ENCODE results near the gene KCND3.

DNA sequence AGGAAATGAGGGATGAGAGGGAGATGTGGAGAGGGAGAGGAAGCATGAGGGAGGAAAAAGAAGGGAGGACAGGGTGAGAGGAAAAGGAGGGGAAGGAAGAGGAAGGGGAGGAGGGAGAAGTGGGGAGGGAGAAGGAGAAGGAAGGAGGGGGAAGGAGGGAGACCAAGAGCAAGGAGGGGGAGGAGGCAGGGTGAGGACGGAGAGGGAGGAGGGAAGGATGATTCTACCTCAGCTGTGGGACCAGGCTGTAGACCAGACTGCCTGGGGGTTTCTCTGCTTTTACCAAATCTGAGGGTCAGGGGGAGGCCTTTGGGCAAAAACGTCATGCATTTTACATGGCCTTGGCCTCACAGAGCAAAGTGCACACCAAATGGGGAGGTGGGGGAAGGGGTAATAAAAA lies 94.5 kb downstream of the KCND3 start:
- TF ChIP-seq, protein P1, sequence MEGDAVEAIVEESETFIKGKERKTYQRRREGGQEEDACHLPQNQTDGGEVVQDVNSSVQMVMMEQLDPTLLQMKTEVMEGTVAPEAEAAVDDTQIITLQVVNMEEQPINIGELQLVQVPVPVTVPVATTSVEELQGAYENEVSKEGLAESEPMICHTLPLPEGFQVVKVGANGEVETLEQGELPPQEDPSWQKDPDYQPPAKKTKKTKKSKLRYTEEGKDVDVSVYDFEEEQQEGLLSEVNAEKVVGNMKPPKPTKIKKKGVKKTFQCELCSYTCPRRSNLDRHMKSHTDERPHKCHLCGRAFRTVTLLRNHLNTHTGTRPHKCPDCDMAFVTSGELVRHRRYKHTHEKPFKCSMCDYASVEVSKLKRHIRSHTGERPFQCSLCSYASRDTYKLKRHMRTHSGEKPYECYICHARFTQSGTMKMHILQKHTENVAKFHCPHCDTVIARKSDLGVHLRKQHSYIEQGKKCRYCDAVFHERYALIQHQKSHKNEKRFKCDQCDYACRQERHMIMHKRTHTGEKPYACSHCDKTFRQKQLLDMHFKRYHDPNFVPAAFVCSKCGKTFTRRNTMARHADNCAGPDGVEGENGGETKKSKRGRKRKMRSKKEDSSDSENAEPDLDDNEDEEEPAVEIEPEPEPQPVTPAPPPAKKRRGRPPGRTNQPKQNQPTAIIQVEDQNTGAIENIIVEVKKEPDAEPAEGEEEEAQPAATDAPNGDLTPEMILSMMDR (IDR thresholded peaks at IDR 0.05), result no peak
- no peak for TF ChIP-seq POLR2A (IDR thresholded peaks at IDR 0.05)

Measured in Peyer's patch (tissue), 4 donors.